Astrocyte (in vitro differentiated cells and primary cell): ENCODE measurements around the gene ARHGAP12.

Source experiments
- EZH2 ChIP-seq: IDR thresholded peaks from 2 replicates; pipeline ENCODE4 v1.6.1; 2012; ENCODE audit warnings: mild to moderate bottlenecking, low read length, inconsistent platforms; ENCODE audit not compliant: insufficient read depth
- TF ChIP-seq, protein P1 (sequence below): IDR thresholded peaks from 2 replicates; pipeline ENCODE4 v1.5.1; 2011; ENCODE audit warnings: low read depth, mild to moderate bottlenecking, inconsistent platforms, low read length, moderate library complexity; ENCODE audit not compliant: insufficient read depth

DNA sequence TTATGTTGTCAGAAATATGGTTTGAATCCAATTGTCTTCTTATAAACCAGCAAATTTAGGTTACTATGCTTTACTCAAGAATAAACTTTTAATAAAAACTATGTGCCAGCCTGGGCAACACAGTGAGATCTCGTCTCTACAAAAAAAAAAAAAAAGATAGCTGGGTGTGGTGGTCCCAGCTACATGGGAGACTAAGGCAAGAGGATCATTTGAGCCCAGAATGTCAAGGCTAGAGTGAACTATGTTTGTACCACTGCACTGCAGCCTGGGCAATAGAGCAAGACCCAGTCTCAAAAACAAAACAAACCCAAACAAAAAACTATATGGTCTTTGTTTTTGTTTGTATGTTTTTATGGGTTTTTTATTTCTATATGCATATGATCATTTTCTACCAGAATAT lies 7.5 kb upstream of the ARHGAP12 start:
- TF ChIP-seq, protein P1, sequence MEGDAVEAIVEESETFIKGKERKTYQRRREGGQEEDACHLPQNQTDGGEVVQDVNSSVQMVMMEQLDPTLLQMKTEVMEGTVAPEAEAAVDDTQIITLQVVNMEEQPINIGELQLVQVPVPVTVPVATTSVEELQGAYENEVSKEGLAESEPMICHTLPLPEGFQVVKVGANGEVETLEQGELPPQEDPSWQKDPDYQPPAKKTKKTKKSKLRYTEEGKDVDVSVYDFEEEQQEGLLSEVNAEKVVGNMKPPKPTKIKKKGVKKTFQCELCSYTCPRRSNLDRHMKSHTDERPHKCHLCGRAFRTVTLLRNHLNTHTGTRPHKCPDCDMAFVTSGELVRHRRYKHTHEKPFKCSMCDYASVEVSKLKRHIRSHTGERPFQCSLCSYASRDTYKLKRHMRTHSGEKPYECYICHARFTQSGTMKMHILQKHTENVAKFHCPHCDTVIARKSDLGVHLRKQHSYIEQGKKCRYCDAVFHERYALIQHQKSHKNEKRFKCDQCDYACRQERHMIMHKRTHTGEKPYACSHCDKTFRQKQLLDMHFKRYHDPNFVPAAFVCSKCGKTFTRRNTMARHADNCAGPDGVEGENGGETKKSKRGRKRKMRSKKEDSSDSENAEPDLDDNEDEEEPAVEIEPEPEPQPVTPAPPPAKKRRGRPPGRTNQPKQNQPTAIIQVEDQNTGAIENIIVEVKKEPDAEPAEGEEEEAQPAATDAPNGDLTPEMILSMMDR: no peak
- TF ChIP-seq EZH2: no peak
